Lower leg skin (tissue), 3 donors: ENCODE results near the gene SLC39A11.

Experiments used
- POLR2A ChIP-seq, 2 donors: fragments of 450-650 bp; IDR thresholded peaks; one replicate each; pipeline ENCODE4 v1.6.1; 2016 to 2017; ENCODE audit warnings: antibody characterized with exemption in 2 of 2, mild to moderate bottlenecking in 1 of 2, moderate library complexity in 1 of 2
- TF ChIP-seq, protein P1 (sequence below), 3 donors: fragments of 450-650 bp; IDR thresholded peaks; one replicate each; pipeline ENCODE4 v1.5.1; 2016; ENCODE audit warnings: antibody characterized with exemption in 3 of 3, mild to moderate bottlenecking in 3 of 3, moderate library complexity in 2 of 3

- no peak for TF ChIP-seq POLR2A (IDR thresholded peaks at IDR 0.05)
- TF ChIP-seq, protein P1, sequence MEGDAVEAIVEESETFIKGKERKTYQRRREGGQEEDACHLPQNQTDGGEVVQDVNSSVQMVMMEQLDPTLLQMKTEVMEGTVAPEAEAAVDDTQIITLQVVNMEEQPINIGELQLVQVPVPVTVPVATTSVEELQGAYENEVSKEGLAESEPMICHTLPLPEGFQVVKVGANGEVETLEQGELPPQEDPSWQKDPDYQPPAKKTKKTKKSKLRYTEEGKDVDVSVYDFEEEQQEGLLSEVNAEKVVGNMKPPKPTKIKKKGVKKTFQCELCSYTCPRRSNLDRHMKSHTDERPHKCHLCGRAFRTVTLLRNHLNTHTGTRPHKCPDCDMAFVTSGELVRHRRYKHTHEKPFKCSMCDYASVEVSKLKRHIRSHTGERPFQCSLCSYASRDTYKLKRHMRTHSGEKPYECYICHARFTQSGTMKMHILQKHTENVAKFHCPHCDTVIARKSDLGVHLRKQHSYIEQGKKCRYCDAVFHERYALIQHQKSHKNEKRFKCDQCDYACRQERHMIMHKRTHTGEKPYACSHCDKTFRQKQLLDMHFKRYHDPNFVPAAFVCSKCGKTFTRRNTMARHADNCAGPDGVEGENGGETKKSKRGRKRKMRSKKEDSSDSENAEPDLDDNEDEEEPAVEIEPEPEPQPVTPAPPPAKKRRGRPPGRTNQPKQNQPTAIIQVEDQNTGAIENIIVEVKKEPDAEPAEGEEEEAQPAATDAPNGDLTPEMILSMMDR (IDR thresholded peaks at IDR 0.05) = no peak
Observed at GRCh38 chr17:73093286-73093685, 798 bp upstream of the SLC39A11 start.
